Measurements from ENCODE around the gene MAGEB10. TPM values are rescaled to one million over a fixed set of nuclear protein-coding genes. Genes with fewer than 3 reads are reported as not detected.

The MAGEB10 gene
- polyA plus RNA-seq, 1 donor (not counting 4 experiments of a cell fraction or from before 2014, with no cell fraction given), result not detected

GRCh38 chrX:27767387-27767786 is 40.4 kb upstream of the MAGEB10 start:
- dilution Hi-C loops (cut with MboI; ENCODE audit: extremely low pct_ligation_motif_present, low sequenced_read_pairs), result no loop called here
- Histone ChIP-seq H3K4me3 (ENCODE audit: control insufficient read depth in 2 of 3, extremely low read depth in 1 of 3, insufficient read depth in 2 of 3, low read depth in 1 of 3, low read length in 3 of 3) (no peak overlapping the region), H3K9ac (ENCODE audit: control insufficient read depth, extremely low read depth, insufficient read depth, low read length) (no peak overlapping the region), H3K36me3 (ENCODE audit: control insufficient read depth in 2 of 2, extremely low read depth in 1 of 2, insufficient read depth in 2 of 2, low read length in 2 of 2) (no peaks in the 10 kb centered on the region), H3K4me1 (ENCODE audit: control insufficient read depth, extremely low read depth, insufficient read depth, low read length) (no peaks in the 10 kb centered on the region), H4K20me1 (ENCODE audit: control insufficient read depth, extremely low read depth, insufficient read depth, low read length) (no peaks in the 10 kb centered on the region), H3K9me3 (ENCODE audit: control insufficient read depth, low read depth, low read length) (no peaks in the 10 kb centered on the region), H2AFZ (ENCODE audit: control insufficient read depth, low read length) (no peak overlapping the region), H3K4me2 (ENCODE audit: control insufficient read depth, extremely low read depth, insufficient read depth, low read depth, low read length) (no peak overlapping the region), H3K27ac (ENCODE audit: control insufficient read depth, insufficient read depth, low read length) (no peak overlapping the region), H3K9me1 (ENCODE audit: control insufficient read depth, extremely low read depth, insufficient read depth, low read length) (no peaks in the 10 kb centered on the region), H3K27me3 (ENCODE audit: control insufficient read depth, extremely low read depth, insufficient read depth, low read length) (no peaks in the 10 kb centered on the region), H3K79me2 (ENCODE audit: control insufficient read depth, insufficient read depth, low read length) (no peaks in the 10 kb centered on the region)
- TF ChIP-seq CTCF (optimal IDR thresholded peaks at IDR 0.05 in 1 of 3, IDR thresholded peaks at IDR 0.05 in 1 of 3, conservative IDR thresholded peaks at IDR 0.05 in 1 of 3; ENCODE audit: extremely low read depth in 1 of 3, insufficient read depth in 2 of 3, low read length in 3 of 3) (no peak), EZH2 (IDR thresholded peaks at IDR 0.05; ENCODE audit: low read length) (no peak)
- FAIRE-seq (no peak), DNase-seq (ENCODE audit: low read depth, low spot score) (no peak)

GRCh38 chrX:27775984-27776383 is 31.8 kb upstream of the MAGEB10 start:
- Histone ChIP-seq H3K79me2 (ENCODE audit: control insufficient read depth, insufficient read depth, low read length) (no peaks in the 10 kb centered on the region), H3K27me3 (ENCODE audit: control insufficient read depth, extremely low read depth, insufficient read depth, low read length) (no peaks in the 10 kb centered on the region), H3K36me3 (ENCODE audit: control insufficient read depth in 2 of 2, extremely low read depth in 1 of 2, insufficient read depth in 2 of 2, low read length in 2 of 2) (no peaks in the 10 kb centered on the region), H3K9ac (ENCODE audit: control insufficient read depth, extremely low read depth, insufficient read depth, low read length) (no peak overlapping the region), H3K9me1 (ENCODE audit: control insufficient read depth, extremely low read depth, insufficient read depth, low read length) (no peaks in the 10 kb centered on the region), H3K4me1 (ENCODE audit: control insufficient read depth, extremely low read depth, insufficient read depth, low read length) (no peaks in the 10 kb centered on the region), H3K27ac (ENCODE audit: control insufficient read depth, insufficient read depth, low read length) (no peak overlapping the region), H2AFZ (ENCODE audit: control insufficient read depth, low read length) (no peak overlapping the region), H3K4me2 (ENCODE audit: control insufficient read depth, extremely low read depth, insufficient read depth, low read depth, low read length) (no peak overlapping the region), H4K20me1 (ENCODE audit: control insufficient read depth, extremely low read depth, insufficient read depth, low read length) (no peaks in the 10 kb centered on the region), H3K4me3 (ENCODE audit: control insufficient read depth in 2 of 3, extremely low read depth in 1 of 3, insufficient read depth in 2 of 3, low read depth in 1 of 3, low read length in 3 of 3) (no peak overlapping the region), H3K9me3 (ENCODE audit: control insufficient read depth, low read depth, low read length) (no peaks in the 10 kb centered on the region)
- DNase-seq (ENCODE audit: low read depth, low spot score) (no peak), FAIRE-seq (no peak)
- dilution Hi-C loops (cut with MboI; ENCODE audit: extremely low pct_ligation_motif_present, low sequenced_read_pairs), result no loop called here
- no peak for TF ChIP-seq EZH2 (IDR thresholded peaks at IDR 0.05; ENCODE audit: low read length)
- no peak for TF ChIP-seq CTCF (optimal IDR thresholded peaks at IDR 0.05 in 1 of 3, IDR thresholded peaks at IDR 0.05 in 1 of 3, conservative IDR thresholded peaks at IDR 0.05 in 1 of 3; ENCODE audit: extremely low read depth in 1 of 3, insufficient read depth in 2 of 3, low read length in 3 of 3)

Data from keratinocyte (primary cell).